GM23248 (cell line): ENCODE results near the gene NKX2-8. TPM values are rescaled to one million over a fixed set of nuclear protein-coding genes. Genes with fewer than 3 reads are reported as not detected.
A peak's percentile ranks its signal among the peaks of the same experiment; 100 is the strongest.

Experiments
- DNase-seq: peaks from one replicate; pipeline ENCODE4 v3.0.0-alpha.2; 2015
- H2AFZ ChIP-seq: fragments of 200-600 bp; sonication (generic); 2 replicates; pipeline ENCODE4 v1.6.1; 2016; ENCODE audit warnings: antibody characterized with exemption
- H3F3A ChIP-seq: fragments of 200-600 bp; sonication (generic); 2 replicates; pipeline ENCODE4 v1.6.1; 2016; ENCODE audit warnings: mild to moderate bottlenecking, antibody characterized with exemption, mixed run types; ENCODE audit not compliant: insufficient read depth
- H3K27ac ChIP-seq: fragments of 200-600 bp; sonication (generic); 2 replicates; pipeline ENCODE4 v1.5.1; 2016; ENCODE audit warnings: mild to moderate bottlenecking
- H3K27me3 ChIP-seq: fragments of 200-600 bp; sonication (generic); replicated peaks from 2 replicates; pipeline ENCODE4 v1.6.1; 2016; ENCODE audit warnings: mild to moderate bottlenecking; ENCODE audit not compliant: insufficient read depth
- H3K36me3 ChIP-seq: fragments of 200-600 bp; sonication (generic); 2 replicates; pipeline ENCODE4 v1.6.1; 2016; ENCODE audit warnings: low read depth, mild to moderate bottlenecking
- H3K4me1 ChIP-seq: fragments of 200-600 bp; sonication (generic); 2 replicates; pipeline ENCODE4 v1.6.1; 2016; ENCODE audit warnings: mild to moderate bottlenecking; ENCODE audit not compliant: insufficient read depth
- H3K4me2 ChIP-seq: fragments of 200-600 bp; sonication (generic); one replicate; pipeline ENCODE4 v1.6.1; 2016; ENCODE audit warnings: mild to moderate bottlenecking; ENCODE audit not compliant: unreplicated experiment
- H3K4me3 ChIP-seq: fragments of 200-600 bp; sonication (generic); 2 replicates; pipeline ENCODE4 v1.5.1; 2016; ENCODE audit warnings: mild to moderate bottlenecking
- H3K79me2 ChIP-seq: fragments of 200-600 bp; sonication (generic); 2 replicates; pipeline ENCODE4 v1.6.1; 2016; ENCODE audit warnings: mild to moderate bottlenecking; ENCODE audit not compliant: insufficient read depth
- H3K9ac ChIP-seq: fragments of 200-600 bp; sonication (generic); 2 replicates; pipeline ENCODE4 v1.6.1; 2016; ENCODE audit warnings: mild to moderate bottlenecking
- H3K9me2 ChIP-seq: fragments of 200-600 bp; sonication (generic); 2 replicates; pipeline ENCODE4 v1.6.1; 2016; ENCODE audit warnings: mixed run types, mild to moderate bottlenecking, moderate library complexity; ENCODE audit not compliant: insufficient read depth
- H3K9me3 ChIP-seq: fragments of 200-600 bp; sonication (generic); one replicate; pipeline ENCODE4 v1.6.1; 2017; ENCODE audit warnings: low read depth
- H4K20me1 ChIP-seq: fragments of 200-600 bp; sonication (generic); 2 replicates; pipeline ENCODE4 v1.6.0; 2016; ENCODE audit not compliant: insufficient read depth
- EZH2 ChIP-seq: fragments of 200-600 bp; sonication (generic); IDR thresholded peaks from 2 replicates; pipeline ENCODE4 v1.6.1; 2018; ENCODE audit warnings: antibody characterized with exemption, mild to moderate bottlenecking; ENCODE audit not compliant: insufficient read depth, poor library complexity, severe bottlenecking
- EZH2phosphoT487 ChIP-seq: fragments of 200-600 bp; sonication (generic); IDR thresholded peaks from 2 replicates; pipeline ENCODE4 v1.6.1; 2018; ENCODE audit warnings: antibody characterized with exemption, moderate library complexity, mild to moderate bottlenecking, low read depth; ENCODE audit not compliant: insufficient read depth
- WGBS, 2 experiments: methylation state at CpG; one replicate each; pipeline ENCODE4 v1.1.6; 2015 to 2017; ENCODE audit warnings: low lambda C conversion rate in 2 of 2, low coverage in 1 of 2; ENCODE audit errors: missing lambda C conversion rate in 2 of 2; 5-methylcytosine and 5-hydroxymethylcytosine counted together
- in situ Hi-C: fragments of 300-500 bp; cut with MboI; formaldehyde crosslinking; loops from 2 replicates; pipeline ENCODE4 v1.15.0; 2020
- polyA plus RNA-seq: library from polyadenylated mRNA; unstranded; fragments of >200 nt; fragmentation: Nextera tagmentation; extraction: Ambion mirVana; gene quantifications from 2 replicates; pipeline ENCODE4 v1.2.1, GENCODE V29; 2016
- total RNA-seq: library from RNA; depleted of rRNA; stranded (reverse); fragments of >200 nt; shearing (Covaris generic); gene quantifications from 2 replicates; pipeline ENCODE4 v1.2.3, GENCODE V29; 2014; rRNA removed

The NKX2-8 gene
- total RNA-seq (not detected in 2 replicates), polyA plus RNA-seq (not detected in 2 replicates)

DNA sequence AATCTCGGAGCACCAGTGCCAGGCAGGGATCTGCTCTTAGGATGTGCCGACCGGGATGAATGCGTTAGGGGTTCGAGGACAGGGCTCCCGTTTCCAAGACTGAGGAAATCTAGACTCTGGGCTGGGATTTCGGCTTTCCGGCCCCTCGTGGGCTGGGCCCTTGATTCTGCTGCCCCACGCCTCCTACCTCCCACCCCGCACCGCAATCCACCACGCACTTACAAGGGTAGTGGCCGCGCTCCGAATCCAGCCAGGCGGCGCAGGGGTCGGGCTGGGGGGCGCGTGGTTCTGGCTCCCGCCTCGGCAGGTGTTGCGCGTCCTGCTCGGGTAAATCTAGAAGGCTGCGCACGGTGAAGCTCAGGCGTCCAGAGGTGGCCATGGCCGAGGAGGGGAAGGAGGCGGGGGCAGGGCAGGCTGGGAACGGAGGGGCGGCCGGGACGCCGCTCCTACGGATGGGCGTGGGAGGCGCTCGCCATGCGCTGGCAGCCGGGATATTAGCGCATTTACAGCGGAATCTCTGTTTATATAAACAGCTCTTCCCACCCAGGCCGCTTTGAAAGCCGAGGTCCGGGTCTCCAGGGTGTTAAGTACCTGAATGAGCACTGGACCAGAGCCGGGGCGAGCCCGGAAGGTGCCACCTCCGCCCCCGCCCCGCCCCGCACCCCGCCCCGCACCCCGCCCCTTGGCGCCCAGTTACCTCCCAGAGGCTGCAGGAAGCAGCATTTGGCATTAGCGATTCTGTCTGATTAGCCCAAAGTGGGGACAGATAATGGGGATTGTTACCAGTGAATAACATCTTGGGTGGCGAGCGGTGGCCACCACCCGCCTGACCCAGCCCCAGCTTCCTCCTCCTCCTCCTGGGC is at the start of gene NKX2-8:
Gene NKX2-8 (minus strand): TSS at position 604 of the 863 bp plus-strand sequence. CDS start 225 bp downstream, at position 379.
- H3K36me3 ChIP-seq: no peaks in the 10 kb centered on the region
- H3K4me2 ChIP-seq: peak within 1 kb of the TSS; percentile 71
- no peak within 1 kb of the TSS for H3K27ac ChIP-seq
- peaks cover 86% of the 10 kb centered on the region for H3K27me3 ChIP-seq
- H4K20me1 ChIP-seq: no peaks in the 10 kb centered on the region
- WGBS, 2 experiments: 1 to 2% methylated on average over 34 to 43 of the region's 62 CpGs
- no peak within 1 kb of the TSS for H3K9ac ChIP-seq
- H3F3A ChIP-seq: no peaks in the 10 kb centered on the region
- no peaks in the 10 kb centered on the region for H3K9me3 ChIP-seq
- in situ Hi-C loops: no loop called here
- no peaks in the 10 kb centered on the region for H3K9me2 ChIP-seq
- H3K79me2 ChIP-seq: no peaks in the 10 kb centered on the region
- H3K4me1 ChIP-seq: no peaks in the 10 kb centered on the region
- DNase-seq: no peak
- peak within 1 kb of the TSS; percentile 69 for H3K4me3 ChIP-seq
- TF ChIP-seq EZH2: no peak
- no peak for TF ChIP-seq EZH2phosphoT487
- H2AFZ ChIP-seq: peak within 1 kb of the TSS; percentile 76

DNA sequence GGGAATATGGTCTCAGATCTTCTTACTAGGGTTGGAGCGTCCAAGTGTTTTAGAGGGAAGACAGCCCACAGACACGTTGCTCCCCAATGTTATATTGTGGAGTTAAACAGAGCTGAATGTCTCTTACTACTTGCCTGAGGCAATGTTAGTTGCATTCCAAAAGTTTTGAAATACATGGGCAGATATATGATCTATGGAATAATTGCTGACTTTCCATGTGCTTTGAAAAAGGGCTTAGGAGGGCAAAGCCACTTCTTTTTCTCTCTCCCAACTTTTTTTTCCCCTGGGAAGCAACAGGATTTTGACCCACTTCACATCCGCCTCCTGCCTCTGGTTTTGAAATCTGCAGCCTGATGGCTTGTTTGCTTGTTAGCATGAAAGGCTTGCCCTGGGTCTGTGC is 45.6 kb upstream of the NKX2-8 start:
- H3K4me2 ChIP-seq: no peak overlapping the region
- no peak overlapping the region for H3K27ac ChIP-seq
- H3K9me3 ChIP-seq: no peaks in the 10 kb centered on the region
- H4K20me1 ChIP-seq: no peaks in the 10 kb centered on the region
- H3K27me3 ChIP-seq: peaks cover 20% of the 10 kb centered on the region
- no peaks in the 10 kb centered on the region for H3K9me2 ChIP-seq
- H3K36me3 ChIP-seq: no peaks in the 10 kb centered on the region
- DNase-seq: no peak
- no peak overlapping the region for H2AFZ ChIP-seq
- in situ Hi-C loops: no loop called here
- no peaks in the 10 kb centered on the region for H3K79me2 ChIP-seq
- no peaks in the 10 kb centered on the region for H3F3A ChIP-seq
- TF ChIP-seq EZH2: no peak
- TF ChIP-seq EZH2phosphoT487: no peak
- no peak overlapping the region for H3K9ac ChIP-seq
- 25 to 49% methylated on average over 3 of the region's 3 CpGs for WGBS, 2 experiments
- no peak overlapping the region for H3K4me3 ChIP-seq
- H3K4me1 ChIP-seq: no peaks in the 10 kb centered on the region

DNA sequence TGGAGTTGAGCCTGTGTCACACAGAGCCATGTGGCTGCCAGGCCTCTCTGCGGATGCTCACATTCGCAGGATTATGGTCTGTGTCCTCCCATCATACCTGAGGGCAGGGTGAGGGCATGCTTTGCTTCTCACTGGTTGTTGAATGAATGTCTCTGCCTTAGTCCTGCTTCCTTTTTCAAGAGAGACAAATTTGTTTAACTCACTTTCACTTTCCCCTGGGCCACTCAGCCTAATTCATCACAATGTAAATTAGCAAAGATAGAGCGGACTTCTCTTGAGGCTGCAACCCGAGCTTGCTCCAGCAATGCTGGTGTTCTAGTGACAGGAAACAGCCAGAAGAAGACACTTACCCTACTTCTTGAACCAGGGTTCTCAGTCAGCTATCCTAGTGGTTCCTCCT is 43.7 kb upstream of the NKX2-8 start:
- in situ Hi-C loops: no loop called here
- Histone ChIP-seq H3K36me3 (no peaks in the 10 kb centered on the region), H3K4me2 (no peak overlapping the region), H3K27ac (no peak overlapping the region), H4K20me1 (no peaks in the 10 kb centered on the region), H3K4me1 (no peaks in the 10 kb centered on the region), H3K9me3 (no peaks in the 10 kb centered on the region), H3K4me3 (no peak overlapping the region), H3K27me3 (peaks cover 20% of the 10 kb centered on the region), H2AFZ (no peak overlapping the region), H3K9ac (no peak overlapping the region), H3K9me2 (no peaks in the 10 kb centered on the region), H3K79me2 (no peaks in the 10 kb centered on the region), H3F3A (no peaks in the 10 kb centered on the region)
- no peak for DNase-seq
- 46 to 57% methylated on average over 4 of the region's 4 CpGs for WGBS, 2 experiments
- no peak for TF ChIP-seq EZH2
- TF ChIP-seq EZH2phosphoT487: no peak

DNA sequence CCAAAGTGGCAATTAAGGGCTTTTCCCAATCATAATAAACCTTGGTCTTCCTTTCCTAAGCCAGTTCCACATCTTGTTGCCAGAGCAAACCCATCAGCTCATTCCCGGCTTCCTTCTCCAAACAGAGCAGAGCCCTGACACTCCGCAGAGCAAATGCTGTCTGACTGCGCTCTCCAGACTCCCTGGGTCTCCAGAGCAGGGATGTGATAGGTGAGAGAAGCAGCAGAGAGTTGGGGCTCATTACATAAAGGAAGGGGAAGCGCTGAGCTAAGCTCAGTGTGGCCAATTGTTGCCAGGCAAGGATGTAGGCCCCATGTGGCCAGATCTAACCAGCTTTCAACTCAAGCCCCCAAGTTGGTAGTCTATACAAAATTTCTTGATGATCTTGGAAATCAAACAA is 43.0 kb upstream of the NKX2-8 start:
- no peaks in the 10 kb centered on the region for H4K20me1 ChIP-seq
- no peak overlapping the region for H2AFZ ChIP-seq
- no peaks in the 10 kb centered on the region for H3F3A ChIP-seq
- peaks cover 20% of the 10 kb centered on the region for H3K27me3 ChIP-seq
- no peak for DNase-seq
- no peak overlapping the region for H3K27ac ChIP-seq
- no peaks in the 10 kb centered on the region for H3K9me2 ChIP-seq
- 41 to 46% methylated on average over 4 of the region's 4 CpGs for whole genome bisulfite sequencing, 2 experiments
- no peak overlapping the region for H3K4me2 ChIP-seq
- no peaks in the 10 kb centered on the region for H3K36me3 ChIP-seq
- H3K9me3 ChIP-seq: no peaks in the 10 kb centered on the region
- in situ Hi-C loops: no loop called here
- H3K9ac ChIP-seq: no peak overlapping the region
- no peak overlapping the region for H3K4me3 ChIP-seq
- no peaks in the 10 kb centered on the region for H3K4me1 ChIP-seq
- TF ChIP-seq EZH2phosphoT487 (no peak), EZH2 (no peak)
- H3K79me2 ChIP-seq: no peaks in the 10 kb centered on the region
